Measurements from ENCODE around the gene NCOA7.

DNA sequence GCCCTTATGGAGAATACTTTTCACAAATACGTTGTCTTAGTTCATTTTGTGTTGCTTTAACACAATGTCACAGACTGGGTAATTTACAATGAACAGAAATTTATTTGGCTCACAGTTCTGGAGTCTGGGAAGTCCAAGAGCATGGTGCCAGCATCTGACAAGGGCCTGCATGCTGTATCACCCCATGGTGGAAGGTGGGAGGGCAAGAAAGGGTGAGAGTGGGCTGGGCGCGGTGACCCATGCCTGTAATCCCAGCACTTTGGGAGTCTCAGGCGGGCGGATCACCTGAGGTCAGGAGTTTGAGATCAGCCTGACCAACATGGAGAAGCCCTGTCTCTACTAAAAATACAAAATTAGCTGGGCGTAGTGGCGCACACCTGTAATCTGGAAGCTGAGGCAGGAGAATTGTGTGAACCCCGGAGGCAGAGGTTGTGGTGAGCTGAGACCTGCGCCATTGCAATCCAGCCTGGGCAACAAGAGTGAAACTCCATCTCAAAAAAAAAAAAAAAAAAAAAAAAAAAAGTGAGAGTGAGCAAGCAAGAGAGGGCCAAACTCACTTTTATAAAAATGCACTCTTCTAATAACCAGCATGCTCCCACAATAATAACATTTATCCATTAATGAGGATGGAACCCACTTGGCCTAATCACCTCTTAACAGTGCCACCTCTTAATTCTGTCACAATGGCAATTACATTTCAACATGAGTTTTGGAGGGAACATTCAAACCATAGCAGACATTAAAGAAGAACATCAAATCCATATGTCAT is 36.1 kb downstream of the NCOA7 start:
- TF ChIP-seq, protein P1, sequence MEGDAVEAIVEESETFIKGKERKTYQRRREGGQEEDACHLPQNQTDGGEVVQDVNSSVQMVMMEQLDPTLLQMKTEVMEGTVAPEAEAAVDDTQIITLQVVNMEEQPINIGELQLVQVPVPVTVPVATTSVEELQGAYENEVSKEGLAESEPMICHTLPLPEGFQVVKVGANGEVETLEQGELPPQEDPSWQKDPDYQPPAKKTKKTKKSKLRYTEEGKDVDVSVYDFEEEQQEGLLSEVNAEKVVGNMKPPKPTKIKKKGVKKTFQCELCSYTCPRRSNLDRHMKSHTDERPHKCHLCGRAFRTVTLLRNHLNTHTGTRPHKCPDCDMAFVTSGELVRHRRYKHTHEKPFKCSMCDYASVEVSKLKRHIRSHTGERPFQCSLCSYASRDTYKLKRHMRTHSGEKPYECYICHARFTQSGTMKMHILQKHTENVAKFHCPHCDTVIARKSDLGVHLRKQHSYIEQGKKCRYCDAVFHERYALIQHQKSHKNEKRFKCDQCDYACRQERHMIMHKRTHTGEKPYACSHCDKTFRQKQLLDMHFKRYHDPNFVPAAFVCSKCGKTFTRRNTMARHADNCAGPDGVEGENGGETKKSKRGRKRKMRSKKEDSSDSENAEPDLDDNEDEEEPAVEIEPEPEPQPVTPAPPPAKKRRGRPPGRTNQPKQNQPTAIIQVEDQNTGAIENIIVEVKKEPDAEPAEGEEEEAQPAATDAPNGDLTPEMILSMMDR (IDR thresholded peaks at IDR 0.05 in 2 of 3, conservative IDR thresholded peaks at IDR 0.05 in 1 of 3; ENCODE audit: control insufficient read depth in 2 of 3, extremely low read depth in 1 of 3, insufficient read depth in 1 of 3, low read depth in 3 of 3, low read length in 3 of 3) = no peak
- TF ChIP-seq, protein P2, sequence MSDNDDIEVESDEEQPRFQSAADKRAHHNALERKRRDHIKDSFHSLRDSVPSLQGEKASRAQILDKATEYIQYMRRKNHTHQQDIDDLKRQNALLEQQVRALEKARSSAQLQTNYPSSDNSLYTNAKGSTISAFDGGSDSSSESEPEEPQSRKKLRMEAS (IDR thresholded peaks at IDR 0.05; ENCODE audit: low read depth, low read length) = no peak
- TF ChIP-seq, protein P3, sequence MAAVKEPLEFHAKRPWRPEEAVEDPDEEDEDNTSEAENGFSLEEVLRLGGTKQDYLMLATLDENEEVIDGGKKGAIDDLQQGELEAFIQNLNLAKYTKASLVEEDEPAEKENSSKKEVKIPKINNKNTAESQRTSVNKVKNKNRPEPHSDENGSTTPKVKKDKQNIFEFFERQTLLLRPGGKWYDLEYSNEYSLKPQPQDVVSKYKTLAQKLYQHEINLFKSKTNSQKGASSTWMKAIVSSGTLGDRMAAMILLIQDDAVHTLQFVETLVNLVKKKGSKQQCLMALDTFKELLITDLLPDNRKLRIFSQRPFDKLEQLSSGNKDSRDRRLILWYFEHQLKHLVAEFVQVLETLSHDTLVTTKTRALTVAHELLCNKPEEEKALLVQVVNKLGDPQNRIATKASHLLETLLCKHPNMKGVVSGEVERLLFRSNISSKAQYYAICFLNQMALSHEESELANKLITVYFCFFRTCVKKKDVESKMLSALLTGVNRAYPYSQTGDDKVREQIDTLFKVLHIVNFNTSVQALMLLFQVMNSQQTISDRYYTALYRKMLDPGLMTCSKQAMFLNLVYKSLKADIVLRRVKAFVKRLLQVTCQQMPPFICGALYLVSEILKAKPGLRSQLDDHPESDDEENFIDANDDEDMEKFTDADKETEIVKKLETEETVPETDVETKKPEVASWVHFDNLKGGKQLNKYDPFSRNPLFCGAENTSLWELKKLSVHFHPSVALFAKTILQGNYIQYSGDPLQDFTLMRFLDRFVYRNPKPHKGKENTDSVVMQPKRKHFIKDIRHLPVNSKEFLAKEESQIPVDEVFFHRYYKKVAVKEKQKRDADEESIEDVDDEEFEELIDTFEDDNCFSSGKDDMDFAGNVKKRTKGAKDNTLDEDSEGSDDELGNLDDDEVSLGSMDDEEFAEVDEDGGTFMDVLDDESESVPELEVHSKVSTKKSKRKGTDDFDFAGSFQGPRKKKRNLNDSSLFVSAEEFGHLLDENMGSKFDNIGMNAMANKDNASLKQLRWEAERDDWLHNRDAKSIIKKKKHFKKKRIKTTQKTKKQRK (IDR thresholded peaks at IDR 0.05; ENCODE audit: low read depth, low read length) = no peak
- no peak for TF ChIP-seq NR2C1 (IDR thresholded peaks at IDR 0.05)
- no peak for TF ChIP-seq TCF12 (IDR thresholded peaks at IDR 0.05; ENCODE audit: low read depth, low read length)

All from GM12878 (cell line).